Measurements from ENCODE around the gene CEP85.

CEP85 gene, protein sequence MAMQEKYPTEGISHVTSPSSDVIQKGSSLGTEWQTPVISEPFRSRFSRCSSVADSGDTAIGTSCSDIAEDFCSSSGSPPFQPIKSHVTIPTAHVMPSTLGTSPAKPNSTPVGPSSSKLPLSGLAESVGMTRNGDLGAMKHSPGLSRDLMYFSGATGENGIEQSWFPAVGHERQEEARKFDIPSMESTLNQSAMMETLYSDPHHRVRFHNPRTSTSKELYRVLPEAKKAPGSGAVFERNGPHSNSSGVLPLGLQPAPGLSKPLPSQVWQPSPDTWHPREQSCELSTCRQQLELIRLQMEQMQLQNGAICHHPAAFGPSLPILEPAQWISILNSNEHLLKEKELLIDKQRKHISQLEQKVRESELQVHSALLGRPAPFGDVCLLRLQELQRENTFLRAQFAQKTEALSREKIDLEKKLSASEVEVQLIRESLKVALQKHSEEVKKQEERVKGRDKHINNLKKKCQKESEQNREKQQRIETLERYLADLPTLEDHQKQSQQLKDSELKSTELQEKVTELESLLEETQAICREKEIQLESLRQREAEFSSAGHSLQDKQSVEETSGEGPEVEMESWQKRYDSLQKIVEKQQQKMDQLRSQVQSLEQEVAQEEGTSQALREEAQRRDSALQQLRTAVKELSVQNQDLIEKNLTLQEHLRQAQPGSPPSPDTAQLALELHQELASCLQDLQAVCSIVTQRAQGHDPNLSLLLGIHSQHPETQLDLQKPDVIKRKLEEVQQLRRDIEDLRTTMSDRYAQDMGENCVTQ

DNA sequence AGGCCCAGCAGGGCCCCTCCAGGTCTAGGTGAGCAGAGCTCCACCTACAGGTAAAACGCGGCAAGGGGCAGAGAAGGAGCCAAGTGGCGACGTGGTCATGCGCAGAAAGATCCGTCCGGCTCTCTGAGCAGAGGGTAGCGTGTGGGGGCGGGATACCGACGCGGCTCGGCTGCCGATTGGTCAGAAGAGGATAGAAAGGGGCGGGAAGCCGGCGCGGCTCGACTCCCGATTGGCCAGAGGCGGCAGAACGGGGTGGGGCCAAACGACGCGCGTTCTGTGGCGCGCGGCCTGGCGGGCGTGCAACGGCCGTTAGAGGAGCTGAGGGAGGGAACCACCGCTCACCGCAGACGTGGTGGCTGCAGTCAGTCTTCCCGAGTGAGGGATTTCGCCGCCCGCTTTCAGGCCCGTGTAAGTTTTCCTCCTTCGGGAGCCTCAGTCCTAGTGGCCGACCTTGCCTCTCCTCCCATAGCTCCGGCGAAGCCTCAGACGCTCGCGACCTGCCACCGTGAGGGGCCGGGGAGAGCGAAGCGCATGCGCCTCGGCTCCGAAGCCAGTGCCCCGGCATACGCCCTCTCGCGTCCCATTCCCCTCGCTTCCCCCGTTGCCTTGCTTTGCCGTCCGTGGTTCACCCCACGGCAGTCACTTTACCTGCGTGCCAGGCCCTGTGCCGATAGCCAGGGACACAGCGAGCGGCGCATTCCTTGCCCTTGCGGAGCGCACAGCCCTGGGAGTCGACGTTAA lies at the start of gene CEP85:
CEP85 (plus strand) TSS at position 298 of the 741 bp plus-strand sequence. CDS start 5,584 bp downstream, outside the sequence.
- DNase-seq (ENCODE audit: low spot score): peak; percentile 100

DNA sequence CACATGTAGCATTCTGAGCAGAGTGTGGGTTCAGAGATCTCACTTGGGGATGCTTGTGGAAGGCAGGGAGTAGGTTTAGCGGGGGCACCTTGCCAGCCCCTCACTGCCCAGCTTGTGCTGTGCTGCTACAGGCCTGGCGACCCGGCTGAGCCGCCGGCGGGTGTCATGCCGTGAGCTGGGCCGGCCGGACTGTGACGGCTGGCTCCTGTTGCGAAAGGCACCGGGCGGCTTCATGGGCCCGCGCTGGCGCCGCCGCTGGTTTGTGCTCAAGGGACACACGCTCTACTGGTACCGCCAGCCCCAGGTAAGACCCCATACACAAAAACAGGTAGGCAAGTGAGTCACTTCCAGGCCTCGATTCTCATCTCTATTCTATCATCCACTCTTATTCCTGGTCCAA lies 49.1 kb upstream of the CEP85 start:
- no peak for DNase-seq (ENCODE audit: low spot score)

DNA sequence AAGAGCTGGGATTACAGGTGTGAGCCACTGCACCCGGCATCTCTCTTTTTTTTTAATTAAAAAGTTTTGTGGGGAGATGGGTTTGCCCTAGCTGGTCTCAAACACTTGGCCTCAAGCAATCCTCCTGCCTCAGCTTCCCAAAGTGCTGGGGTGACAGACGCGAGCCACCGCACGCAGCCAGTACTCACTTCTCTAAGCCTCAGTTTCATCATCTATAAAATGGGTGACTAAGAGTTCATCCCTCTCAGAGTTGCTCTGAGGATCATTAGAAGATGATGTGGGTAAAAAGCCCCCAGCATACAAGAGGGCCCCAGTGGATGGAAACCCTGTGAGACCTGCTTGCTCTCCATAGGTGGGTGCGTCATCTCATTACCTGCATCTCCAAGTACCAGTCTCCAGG lies 46.1 kb upstream of the CEP85 start:
- DNase-seq (ENCODE audit: low spot score): no peak

DNA sequence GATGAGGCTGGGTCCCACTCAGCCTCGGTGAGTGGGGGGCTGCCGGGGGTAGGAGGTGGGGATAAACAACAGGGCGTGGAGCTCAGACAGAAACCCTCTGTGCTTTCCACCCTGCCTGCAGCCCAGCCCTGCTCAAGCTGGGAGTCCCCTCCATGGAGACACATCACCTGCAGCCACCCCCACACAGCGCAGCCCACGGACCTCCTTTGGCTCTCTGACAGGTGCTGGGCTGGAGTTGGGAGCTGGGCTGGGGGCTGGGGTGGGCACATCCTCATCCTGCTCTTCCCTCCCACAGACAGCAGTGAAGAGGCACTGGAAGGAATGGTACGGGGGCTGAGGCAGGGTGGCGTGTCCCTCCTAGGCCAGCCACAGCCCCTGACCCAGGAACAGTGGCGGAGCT lies 45.5 kb upstream of the CEP85 start:
- DNase-seq (ENCODE audit: low spot score): no peak

DNA sequence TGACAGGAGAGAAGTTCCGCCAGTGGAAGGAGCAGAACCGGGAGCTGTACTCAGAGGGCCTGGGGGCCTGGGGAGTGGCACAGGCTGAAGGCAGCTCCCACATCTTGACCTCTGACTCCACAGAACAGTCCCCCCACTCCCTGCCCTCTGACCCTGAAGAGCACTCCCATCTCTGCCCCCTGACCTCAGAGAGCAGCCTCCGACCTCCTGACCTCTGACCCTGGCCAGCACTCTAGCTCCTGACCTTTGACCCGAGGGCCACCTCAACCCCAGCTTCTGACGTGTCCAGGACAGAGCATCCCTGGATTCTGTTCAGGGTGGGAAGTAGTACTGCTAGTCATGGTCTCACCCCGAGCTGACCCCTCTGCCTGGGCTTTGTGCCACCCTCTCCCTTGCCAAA lies 44.7 kb upstream of the CEP85 start:
- DNase-seq (ENCODE audit: low spot score): no peak

DNA sequence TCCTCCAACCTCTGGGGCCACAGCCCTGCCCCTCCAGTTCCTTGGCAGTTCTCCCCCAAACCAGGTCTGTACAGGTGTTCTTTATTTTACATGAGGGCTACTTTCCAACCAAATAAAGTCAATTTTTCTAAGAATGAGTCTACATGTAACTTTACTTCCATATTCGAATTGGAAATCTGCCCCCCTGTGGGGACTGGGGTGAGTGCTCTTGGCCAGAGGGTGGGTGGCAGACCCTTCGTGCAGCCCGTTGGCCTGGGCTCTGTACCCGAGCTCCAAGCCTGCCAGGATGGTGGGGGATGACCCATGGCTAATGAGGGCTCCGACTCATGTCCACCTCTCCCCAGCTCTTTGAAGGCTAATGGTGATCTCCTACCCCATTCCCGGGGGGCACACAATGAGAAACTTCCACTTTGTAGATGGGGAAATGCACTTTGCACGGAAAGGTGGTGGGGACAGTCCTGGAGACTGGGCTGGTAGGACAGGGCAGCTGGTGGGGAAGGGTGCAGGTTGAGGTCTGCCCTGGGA lies 44.2 kb upstream of the CEP85 start:
- DNase-seq (ENCODE audit: low spot score): no peak

DNA sequence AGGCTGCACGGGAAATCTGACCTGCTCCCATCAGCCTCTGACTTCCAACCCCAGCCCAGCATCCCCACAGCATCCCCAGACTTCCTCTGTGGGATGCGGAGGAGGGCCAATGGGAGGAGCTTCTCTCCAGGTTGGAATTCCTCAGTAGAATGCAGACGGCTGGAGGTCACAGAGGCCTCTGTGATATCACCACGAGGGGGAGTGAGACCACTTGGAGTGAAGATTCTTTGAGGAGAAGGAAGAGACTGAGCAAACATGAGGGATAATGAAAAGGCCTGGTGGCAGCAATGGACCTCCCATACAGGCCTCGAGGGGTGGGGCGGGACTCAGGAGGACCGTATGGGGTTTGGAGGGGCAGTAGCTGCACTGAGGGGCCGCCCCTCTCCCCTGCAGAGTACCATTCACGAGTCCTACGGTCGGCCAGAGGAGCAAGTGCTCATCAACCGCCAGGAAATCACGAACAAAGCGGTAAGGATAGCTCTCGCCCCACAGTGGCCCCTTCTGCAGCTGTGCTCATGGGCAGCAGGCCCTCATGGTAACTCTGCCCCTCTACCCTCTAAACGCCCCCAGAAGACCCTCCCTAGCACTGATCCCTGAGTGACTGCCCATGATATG lies 43.5 kb upstream of the CEP85 start, which contains the start of gene CATSPER4:
CATSPER4 (plus strand) TSS at position 230 of the 615 bp plus-strand sequence; CDS start at position 256, 26 bp downstream.
- peak; percentile 35 for DNase-seq (ENCODE audit: low spot score)

DNA sequence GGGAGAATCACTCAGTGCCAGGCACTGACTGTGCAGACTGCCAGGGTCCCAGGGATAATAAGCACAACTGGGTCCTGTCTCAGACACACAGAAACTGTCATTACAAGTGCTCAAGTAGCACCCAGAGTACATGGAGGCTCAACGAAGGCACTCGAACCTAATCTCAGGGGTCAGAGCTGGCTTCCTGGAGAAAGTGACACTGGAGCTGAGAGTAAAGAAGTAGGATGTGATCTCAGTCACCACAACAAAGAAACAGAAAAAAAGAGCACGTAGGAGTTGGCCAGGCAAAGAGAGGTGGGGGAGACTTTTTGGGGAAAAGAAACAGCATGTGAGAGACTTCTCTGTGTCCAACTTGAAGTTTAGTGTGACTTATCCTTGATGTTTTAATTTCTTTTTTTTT lies 42.3 kb upstream of the CEP85 start:
- DNase-seq (ENCODE audit: low spot score): no peak

DNA sequence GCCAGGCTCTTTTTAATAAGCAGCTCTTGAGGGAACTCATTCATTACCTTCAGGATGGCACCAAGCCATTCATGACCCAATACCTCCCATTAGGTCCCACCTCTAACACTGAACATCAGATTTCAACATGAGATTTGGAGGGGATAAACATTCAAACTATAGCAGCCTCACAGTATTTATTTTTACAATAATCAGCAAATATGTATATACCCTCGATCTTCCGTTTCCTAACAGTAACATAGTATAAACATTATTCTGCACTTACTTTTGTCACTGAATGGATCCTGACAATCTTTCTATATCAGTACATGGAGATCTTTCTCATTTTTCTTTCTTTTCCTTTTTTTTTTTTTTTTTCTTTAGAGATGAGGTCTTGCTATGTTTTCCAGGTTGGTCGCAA lies 38.2 kb upstream of the CEP85 start:
- DNase-seq (ENCODE audit: low spot score): no peak

DNA sequence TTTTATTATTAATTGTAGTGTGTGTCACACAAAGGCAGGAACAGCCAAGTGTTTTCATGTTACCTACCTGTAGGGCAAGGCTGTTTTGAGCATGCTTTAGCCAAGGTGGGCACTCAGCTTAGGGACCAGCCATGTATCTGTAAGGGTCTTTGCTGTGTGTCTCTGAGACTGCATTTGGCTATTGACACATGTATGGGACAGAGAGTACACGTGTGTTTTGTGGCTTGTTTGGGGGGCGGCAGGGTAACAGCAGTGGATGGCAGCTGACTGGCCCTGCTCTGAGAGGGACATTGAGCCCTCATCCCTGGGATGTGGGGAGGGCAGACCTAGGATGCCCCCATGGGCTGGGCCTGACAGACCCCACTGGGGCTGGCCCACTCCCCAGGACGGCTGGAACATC lies 36.7 kb upstream of the CEP85 start:
- no peak for DNase-seq (ENCODE audit: low spot score)

DNA sequence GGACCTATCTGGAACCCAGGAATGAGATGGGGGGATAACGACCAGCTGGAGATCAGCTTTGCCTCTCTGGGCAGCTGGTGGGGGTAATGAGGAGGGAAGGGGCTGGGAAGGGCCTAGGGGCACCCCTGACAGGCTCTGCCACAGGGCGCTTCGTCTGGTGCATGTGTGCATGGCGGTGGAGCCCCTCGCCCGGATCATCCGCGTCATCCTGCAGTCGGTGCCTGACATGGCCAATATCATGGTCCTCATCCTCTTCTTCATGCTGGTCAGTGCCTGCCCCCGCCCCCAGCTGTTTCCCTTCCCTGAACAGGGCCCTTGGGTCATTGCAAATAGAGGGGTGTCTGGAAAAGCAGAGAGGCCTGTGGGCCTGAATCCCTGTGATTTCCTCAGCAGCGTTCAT lies 36.2 kb upstream of the CEP85 start:
- DNase-seq (ENCODE audit: low spot score): no peak

DNA sequence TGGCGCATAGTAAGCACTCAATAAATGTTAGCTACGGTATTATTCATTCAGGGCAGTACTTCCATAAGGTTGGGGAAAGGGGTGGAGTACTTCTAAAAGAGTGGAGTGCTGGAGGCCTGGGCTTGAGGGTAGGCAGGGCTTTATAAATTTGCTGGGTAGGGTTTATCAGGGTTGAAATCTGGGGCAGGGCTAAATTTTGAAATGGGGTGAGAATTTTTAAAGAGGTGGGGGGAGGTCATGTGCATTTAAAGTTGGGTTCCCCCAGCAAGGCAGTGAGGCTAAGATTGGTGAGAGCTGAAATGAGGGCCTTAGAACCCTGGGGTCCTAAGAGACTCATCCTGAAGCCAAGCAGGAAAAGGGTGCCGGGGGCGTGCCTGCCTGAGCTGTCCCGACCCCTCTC lies 33.6 kb upstream of the CEP85 start:
- no peak for DNase-seq (ENCODE audit: low spot score)

DNA sequence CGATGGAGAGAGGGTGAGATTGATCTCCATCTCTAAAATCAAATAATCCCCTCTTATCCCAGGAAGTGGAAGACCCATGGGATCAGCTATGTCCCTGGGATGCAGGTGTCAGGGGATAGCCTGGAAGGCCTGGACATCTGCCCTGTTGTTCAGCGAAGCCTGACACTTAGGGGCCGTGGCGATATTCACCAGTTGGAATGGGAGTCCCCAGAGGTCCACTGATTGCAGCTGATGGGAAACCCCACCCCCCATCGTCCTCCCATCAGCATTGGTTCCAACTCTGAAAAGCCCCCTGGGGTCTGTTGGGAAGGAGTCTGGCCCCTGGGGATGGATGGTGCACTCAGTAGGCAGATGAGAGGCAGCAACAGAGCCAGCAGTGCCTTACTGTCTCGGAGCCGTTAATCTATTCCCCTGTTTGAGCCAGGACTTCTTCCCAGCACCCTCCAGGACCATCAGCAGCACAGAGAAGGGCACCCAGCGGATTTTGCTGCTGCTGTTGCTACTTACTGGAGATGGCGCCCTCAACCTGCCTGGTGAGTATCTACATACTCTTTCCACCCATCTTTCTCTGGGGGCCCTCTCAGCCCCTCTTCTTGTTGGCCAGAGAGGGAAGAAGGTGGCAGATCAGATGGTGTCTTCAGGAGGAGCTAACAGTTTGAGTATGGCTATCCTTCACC lies 30.2 kb upstream of the CEP85 start:
- no peak for DNase-seq (ENCODE audit: low spot score)

DNA sequence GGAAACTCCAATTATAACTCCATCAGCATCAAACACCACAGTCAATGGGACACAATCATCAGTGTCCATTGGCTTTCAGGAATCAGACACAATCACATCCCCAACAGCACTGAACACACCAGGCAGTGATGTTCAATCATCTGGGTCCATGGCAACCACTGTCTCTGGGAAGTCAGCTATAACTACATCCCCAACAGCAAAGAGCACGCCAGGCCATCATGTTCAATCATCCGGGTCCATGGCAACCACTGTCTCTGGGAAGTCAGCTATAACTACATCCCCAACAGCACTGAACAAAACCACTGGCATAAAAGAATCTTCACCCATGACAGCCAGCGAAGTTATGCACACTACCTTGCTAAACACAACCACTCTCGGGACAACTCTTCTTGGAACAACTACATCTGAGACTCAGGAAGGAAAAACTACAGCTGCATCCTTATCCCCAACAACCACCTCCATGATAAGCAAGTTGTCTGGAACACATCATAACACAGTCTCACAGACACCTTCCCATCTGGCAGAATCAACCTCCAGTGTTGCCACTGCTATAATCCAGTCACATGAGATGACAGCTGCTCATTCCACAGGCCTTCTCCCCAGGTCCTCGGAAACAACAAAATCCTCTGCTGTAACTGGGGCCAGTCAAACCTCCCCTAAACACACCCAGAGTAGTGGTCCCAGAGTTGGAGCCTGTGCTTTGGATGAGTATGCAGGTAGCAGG lies 23.7 kb upstream of the CEP85 start:
- no peak for DNase-seq (ENCODE audit: low spot score)

DNA sequence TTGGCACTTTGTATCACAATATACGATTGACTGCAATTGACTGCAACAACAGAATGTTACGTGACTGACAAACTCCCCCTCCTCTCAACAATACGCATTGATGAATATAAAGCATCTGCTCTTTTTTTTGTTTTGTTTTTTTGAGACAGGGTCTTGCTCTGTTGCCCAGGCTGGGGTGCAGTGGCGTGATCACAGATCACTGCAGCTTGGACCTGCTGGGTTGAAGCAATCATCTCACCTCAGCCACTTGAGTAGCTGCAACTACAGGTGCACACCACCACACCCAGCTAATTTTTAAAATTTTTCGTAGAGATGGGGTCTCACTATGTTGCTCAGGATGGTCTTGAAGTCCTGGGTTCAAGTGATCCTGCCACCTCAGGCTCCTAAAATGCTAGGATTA lies 21.3 kb upstream of the CEP85 start:
- no peak for DNase-seq (ENCODE audit: low spot score)

DNA sequence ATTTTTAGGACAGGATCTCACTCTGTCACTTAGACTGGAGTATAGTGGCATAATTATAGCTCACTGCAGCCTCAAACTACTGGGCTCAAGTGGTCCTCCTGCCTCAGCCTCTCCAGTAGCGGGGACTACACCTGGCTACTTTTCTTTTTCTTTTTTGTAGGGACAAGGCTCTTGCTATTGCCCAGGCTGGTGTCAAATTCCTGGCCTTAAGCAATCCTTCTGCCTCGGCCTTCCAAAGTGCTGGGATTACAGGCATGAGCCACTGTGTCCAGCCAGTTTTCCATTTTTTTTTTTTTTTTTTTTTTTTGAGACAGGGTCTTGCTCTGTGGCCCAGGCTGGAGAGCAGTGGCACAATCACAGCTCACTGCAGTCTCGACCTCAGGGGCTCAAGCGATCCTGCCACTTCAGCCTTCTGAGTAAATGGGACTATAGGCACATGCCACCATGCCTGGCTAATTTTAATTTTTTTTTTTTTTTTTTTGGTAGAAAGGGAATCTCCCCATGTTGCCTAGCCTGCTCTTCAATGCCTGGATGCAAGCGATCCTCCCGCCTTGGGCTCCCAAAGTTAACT lies 20.6 kb upstream of the CEP85 start:
- no peak for DNase-seq (ENCODE audit: low spot score)

DNA sequence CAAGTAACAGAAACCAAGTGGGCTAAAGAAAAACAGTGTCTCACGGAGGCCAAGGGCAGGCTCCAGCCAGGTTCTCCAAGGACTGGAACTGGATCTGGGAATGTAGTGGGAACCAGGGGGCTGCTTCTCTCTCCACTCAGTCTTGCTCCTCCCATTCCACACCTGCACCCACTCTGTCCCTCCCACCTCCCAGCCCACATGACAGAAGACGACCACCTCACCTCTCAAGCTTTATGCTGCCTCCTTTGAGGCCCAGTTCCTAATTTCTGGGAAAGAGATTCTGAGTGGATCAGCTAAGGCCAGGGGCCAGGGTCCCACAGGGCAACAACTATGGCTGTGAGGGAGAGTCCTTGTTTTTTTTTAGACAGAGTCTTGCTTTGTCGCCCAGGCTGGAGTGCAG lies 18.8 kb upstream of the CEP85 start:
- DNase-seq (ENCODE audit: low spot score): no peak

DNA sequence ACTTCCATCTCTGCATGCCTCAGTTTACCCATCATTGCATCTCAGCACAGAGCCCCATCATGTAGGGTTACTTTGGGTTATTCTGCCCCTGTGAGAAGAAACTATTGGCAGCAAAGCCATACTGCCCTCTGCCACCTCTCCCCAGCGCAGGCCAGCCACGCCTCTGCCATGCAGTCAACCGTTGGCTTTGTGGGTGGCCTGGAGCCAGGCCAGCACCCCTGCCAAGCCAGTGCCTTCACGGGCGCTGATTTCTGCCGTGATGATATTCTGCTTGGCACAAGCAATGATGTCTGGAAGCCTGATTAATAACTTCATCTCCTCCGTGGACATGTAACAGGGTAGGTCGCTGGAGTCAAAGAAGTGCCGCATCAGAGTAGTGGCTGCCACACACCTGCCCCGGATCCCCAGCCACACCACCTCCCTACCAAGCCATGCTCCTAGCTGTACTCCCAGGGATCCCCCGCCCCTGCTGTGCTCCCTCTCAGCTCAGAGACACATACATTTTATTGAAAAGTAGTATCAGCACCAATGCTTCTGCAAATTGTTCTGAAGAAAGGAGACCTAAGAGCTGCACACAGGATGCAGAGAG lies 15.0 kb upstream of the CEP85 start:
- DNase-seq (ENCODE audit: low spot score): no peak

DNA sequence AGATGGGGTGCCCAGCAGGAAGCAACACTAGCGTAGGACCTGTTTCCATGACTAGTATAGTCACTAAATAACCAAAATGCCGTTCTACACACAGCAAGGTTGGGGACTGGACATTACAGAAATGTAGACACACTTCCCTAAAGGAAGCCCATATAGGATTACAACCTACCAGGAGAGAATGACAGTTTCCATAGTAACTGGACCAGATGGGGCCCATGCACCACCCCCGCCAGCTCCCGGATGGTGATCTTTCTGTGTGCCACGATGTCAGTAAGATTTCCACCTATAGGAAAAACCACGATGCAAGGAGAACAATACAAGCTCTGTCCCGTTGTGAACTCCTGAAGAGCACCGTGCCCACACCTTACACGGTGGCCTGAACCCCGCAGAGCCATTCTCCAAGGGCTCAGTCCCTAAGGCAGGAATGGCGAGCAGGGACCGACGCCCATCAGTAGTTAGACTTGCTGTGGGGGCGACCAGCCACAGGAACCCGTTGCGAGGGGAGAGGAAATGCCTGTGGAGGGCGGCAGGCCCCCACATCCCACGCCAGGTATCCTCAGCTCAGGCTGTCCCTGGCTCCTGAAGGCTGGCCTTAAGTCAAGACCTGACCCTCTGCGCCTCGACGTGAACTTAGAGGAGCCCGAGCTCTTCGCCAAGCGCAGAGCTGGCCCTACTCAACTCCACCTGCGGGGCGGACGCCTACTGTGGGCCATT lies 13.6 kb upstream of the CEP85 start:
- no peak for DNase-seq (ENCODE audit: low spot score)
